Measurements from ENCODE around the gene EIF1.
"Not testable (repeated sequence)": the region's sequence is repeated elsewhere in the genome, so short reads cannot be mapped to it uniquely, and the experiment has no call there.

The EIF1 gene

DNA sequence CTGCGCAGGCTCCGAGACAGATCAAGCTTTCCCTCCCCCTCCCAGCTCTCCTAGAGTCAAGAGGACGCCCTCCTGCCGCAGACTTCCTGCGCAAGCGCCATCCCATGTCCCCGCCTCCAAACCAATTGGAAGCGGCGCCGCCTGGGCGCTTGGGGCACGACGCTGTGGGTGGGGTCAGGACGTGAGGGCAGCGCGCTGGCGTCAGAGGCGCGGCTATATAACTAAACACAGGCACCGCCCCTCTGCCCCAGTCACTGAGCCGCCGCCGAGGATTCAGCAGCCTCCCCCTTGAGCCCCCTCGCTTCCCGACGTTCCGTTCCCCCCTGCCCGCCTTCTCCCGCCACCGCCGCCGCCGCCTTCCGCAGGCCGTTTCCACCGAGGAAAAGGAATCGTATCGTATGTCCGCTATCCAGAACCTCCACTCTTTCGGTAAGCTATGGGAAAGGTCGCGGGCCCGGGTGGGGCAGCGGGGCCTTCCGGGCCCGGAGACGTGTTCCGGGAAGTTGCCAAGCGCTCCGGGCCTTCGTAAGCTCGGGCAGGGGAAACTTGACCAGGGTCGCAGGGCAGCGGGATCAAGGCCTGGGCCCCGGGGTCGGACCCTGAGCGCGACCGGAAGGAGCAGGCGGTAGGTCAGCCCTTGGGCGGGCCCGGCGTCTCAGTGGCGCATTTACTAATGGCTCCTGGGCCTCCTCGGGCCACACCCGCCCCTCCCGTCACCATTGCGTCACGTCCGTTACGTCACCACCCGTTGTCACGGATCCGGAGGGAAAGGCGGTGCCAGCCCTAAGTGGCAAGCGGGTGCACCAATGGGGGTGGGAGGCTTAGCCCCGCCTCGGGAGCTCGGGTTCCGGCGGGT, at the start of gene EIF1:
Gene EIF1, plus strand, starts transcription at position 245 of the 856 bp plus-strand sequence. Its CDS starts 154 bp downstream, at position 399.
- TF ChIP-seq, protein P1, sequence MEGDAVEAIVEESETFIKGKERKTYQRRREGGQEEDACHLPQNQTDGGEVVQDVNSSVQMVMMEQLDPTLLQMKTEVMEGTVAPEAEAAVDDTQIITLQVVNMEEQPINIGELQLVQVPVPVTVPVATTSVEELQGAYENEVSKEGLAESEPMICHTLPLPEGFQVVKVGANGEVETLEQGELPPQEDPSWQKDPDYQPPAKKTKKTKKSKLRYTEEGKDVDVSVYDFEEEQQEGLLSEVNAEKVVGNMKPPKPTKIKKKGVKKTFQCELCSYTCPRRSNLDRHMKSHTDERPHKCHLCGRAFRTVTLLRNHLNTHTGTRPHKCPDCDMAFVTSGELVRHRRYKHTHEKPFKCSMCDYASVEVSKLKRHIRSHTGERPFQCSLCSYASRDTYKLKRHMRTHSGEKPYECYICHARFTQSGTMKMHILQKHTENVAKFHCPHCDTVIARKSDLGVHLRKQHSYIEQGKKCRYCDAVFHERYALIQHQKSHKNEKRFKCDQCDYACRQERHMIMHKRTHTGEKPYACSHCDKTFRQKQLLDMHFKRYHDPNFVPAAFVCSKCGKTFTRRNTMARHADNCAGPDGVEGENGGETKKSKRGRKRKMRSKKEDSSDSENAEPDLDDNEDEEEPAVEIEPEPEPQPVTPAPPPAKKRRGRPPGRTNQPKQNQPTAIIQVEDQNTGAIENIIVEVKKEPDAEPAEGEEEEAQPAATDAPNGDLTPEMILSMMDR (conservative IDR thresholded peaks at IDR 0.05; ENCODE audit: low read depth, low read length): no peak
- DNase-seq (ENCODE audit: low read depth): peak; percentile 98
- H3K4me3 ChIP-seq (ENCODE audit: low read length): peak within 1 kb of the TSS; percentile 80

DNA sequence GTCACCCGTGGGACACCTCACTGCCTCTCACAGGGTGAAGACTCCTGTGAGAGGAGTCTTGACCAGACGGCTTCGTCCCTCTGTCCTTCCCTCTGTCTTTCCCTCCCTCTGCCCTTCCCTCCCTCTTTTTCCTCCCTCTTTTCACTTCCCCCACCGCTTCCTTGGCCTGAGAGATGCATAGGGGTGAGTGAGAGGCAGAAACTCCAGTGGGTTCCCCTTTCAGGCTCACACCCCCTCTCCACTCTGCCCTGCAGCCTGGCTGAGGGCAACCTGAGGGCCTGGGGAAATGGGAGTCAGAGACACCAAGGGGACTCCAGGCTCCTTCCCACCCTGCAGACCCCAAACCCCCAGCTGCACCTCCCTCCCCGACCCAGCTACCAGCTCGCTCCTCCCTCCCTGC, 49.7 kb upstream of the EIF1 start:
- TF ChIP-seq, protein P1 (conservative IDR thresholded peaks at IDR 0.05; ENCODE audit: low read depth, low read length): no peak
- no peak overlapping the region for H3K4me3 ChIP-seq (ENCODE audit: low read length)
- no peak for DNase-seq (ENCODE audit: low read depth)

GRCh38 chr17:41639492-41640473, 48.9 kb upstream of the EIF1 start:
- no peak for DNase-seq (ENCODE audit: low read depth)
- TF ChIP-seq, protein P1 (conservative IDR thresholded peaks at IDR 0.05; ENCODE audit: low read depth, low read length): no peak
- no peak overlapping the region for H3K4me3 ChIP-seq (ENCODE audit: low read length)

- H3K4me3 ChIP-seq (ENCODE audit: low read length); DNase-seq (ENCODE audit: low read depth): not testable (repeated sequence)
These were observed 48.1 kb upstream of the EIF1 start for GRCh38 chr17:41640596-41640995.

GRCh38 chr17:41642252-41643156, 46.2 kb upstream of the EIF1 start:
- TF ChIP-seq, protein P1 (conservative IDR thresholded peaks at IDR 0.05; ENCODE audit: low read depth, low read length): no peak
- no peak overlapping the region for H3K4me3 ChIP-seq (ENCODE audit: low read length)
- no peak for DNase-seq (ENCODE audit: low read depth)

GRCh38 chr17:41647038-41647813, 41.5 kb upstream of the EIF1 start:
- DNase-seq (ENCODE audit: low read depth): no peak
- no peak overlapping the region for H3K4me3 ChIP-seq (ENCODE audit: low read length)
- TF ChIP-seq, protein P1 (conservative IDR thresholded peaks at IDR 0.05; ENCODE audit: low read depth, low read length): no peak
